Smooth muscle cell of the coronary artery (primary cell): ENCODE data around the gene NGB. TPM values are rescaled to one million over a fixed set of nuclear protein-coding genes. Genes with fewer than 3 reads are reported as not detected.

ENCODE experiments used
- total RNA-seq: library from RNA; depleted of rRNA; stranded (reverse); fragments of >200 nt; gene quantifications from 2 replicates; pipeline ENCODE4 v1.2.3, GENCODE V29; 2014; ENCODE audit warnings: low replicate concordance

NGB gene
- not detected in 2 replicates for total RNA-seq

GRCh38 chr14:77271113-77271710 lies at the start of gene NGB:
NGB (minus strand) TSS chr14:77271206; CDS start chr14:77270937, 269 bp downstream.

GRCh38 chr14:77320238-77320935 lies 49.4 kb upstream of the NGB start, which contains the start of gene POMT2:
POMT2 (minus strand) TSS chr14:77320883; CDS start chr14:77320681, 202 bp downstream.

Other genes starting within 250 kb of the NGB start
- 19.2 and 25.9 TPM in 2 replicates for gene IRF2BPL, start 242.5 kb downstream of the NGB start, total RNA-seq
- gene CIPC, start 172.9 kb downstream of the NGB start, total RNA-seq = 7.2 and 8.3 TPM in 2 replicates
- gene ZDHHC22, start 129.4 kb downstream of the NGB start, total RNA-seq = not detected in 2 replicates
- 2.0 TPM in 1 of 2 replicates, not detected in the other for gene TMEM63C, start 89.4 kb downstream of the NGB start, total RNA-seq
- gene POMT2, start 49.7 kb upstream of the NGB start, total RNA-seq = 8.6 and 10.1 TPM in 2 replicates
- 24.5 and 44.8 TPM in 2 replicates for gene GSTZ1, start 49.8 kb upstream of the NGB start, total RNA-seq
- gene TMED8, start 105.9 kb upstream of the NGB start, total RNA-seq = 5.1 and 8.7 TPM in 2 replicates
- 1.4 and 2.0 TPM in 2 replicates for gene SAMD15, start 106.2 kb upstream of the NGB start, total RNA-seq
- gene NOXRED1, start 152.3 kb upstream of the NGB start, total RNA-seq = 0.08 and 0.70 TPM in 2 replicates
- 27.4 and 31.6 TPM in 2 replicates for gene VIPAS39, start 186.4 kb upstream of the NGB start, total RNA-seq
- 107 and 193 TPM in 2 replicates for gene AHSA1, start 186.9 kb upstream of the NGB start, total RNA-seq
- under 0.01 TPM in 1 of 2 replicates, not detected in the other for gene ISM2, start 227.6 kb upstream of the NGB start, total RNA-seq